H1 (cell line): Measurements from ENCODE around the gene GUCY2F. TPM values are rescaled to one million over a fixed set of nuclear protein-coding genes. Genes with fewer than 3 reads are reported as not detected.

Source experiments
- CBX5 ChIP-seq: fragments of 300-800, 300-1000 bp; sonication (generic); IDR thresholded peaks from 2 replicates; pipeline ENCODE4 v1.7.1; 2016; ENCODE audit warnings: antibody characterized with exemption, low read length, low read depth
- FOSL1 ChIP-seq: IDR thresholded peaks from 2 replicates; pipeline ENCODE4 v1.6.1; 2011; ENCODE audit warnings: mild to moderate bottlenecking, low read depth, low read length, moderate library complexity; ENCODE audit not compliant: insufficient read depth
- RBBP5 ChIP-seq: IDR thresholded peaks from 2 replicates; pipeline ENCODE4 v1.7.1; 2012; ENCODE audit warnings: low read depth, mild to moderate bottlenecking, inconsistent platforms, low read length, moderate library complexity, borderline replicate concordance
- SP2 ChIP-seq: IDR thresholded peaks from 2 replicates; pipeline ENCODE4 v1.6.1; 2012; ENCODE audit warnings: mild to moderate bottlenecking, low read length, inconsistent platforms
- polyA plus RNA-seq, 7 experiments: library from polyadenylated mRNA; depleted of rRNA in 3 of 7; stranded (reverse) in 5 of 7; unstranded in 2 of 7; fragments of >200 nt in 5 of 7; fragments of 200-250 nt in 2 of 7; gene quantifications; 1 replicate in 5 of 7; 2 replicates in 1 of 7; 4 replicates in 1 of 7; pipeline versions ENCODE4 v1.2.1 to v1.2.3, GENCODE V29; 2011 to 2013; ENCODE audit warnings: missing spikeins in 2 of 7, mixed read lengths in 2 of 7
- total RNA-seq: library from RNA; stranded (reverse); fragmentation: NEBNext Ultra II Directional; extraction: Animal tissue kit (Norgen Biotek cat#: 25700); gene quantifications from 2 replicates; pipeline ENCODE4 v1.2.1, GENCODE V29; 2021
- TF ChIP-seq, protein P1 (sequence below): IDR thresholded peaks from 2 replicates; pipeline ENCODE4 v1.6.1; 2012; ENCODE audit warnings: low read length, inconsistent platforms

The GUCY2F gene
- total and polyA plus RNA-seq, 2 of the 8 experiments (the other 6 are each of a cell fraction or from before 2014, with no cell fraction given), result 0.02 TPM; not detected in 1

DNA sequence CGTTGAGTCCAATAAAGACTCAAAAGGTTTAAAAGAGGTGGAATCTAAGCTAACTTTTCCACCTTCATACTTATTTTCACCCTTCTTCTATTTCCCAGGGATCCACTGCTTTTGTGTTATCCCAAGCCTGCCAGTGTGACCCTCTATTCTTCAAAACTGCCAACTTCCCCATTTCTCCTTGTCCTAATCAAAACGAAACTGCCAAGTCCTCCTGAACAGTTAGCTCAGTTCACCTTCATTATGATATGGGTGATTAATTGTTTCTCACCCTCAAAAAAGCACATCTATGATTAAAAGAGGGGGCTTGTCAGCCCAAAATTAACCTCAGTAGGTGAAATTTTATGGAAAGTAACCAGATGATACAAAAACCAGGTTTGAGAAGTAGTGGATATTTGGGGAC is 108.4 kb downstream of the GUCY2F start (continued):
- TF ChIP-seq RBBP5 (no peak), SP2 (no peak), FOSL1 (no peak), CBX5 (no peak)
- TF ChIP-seq, protein P1, sequence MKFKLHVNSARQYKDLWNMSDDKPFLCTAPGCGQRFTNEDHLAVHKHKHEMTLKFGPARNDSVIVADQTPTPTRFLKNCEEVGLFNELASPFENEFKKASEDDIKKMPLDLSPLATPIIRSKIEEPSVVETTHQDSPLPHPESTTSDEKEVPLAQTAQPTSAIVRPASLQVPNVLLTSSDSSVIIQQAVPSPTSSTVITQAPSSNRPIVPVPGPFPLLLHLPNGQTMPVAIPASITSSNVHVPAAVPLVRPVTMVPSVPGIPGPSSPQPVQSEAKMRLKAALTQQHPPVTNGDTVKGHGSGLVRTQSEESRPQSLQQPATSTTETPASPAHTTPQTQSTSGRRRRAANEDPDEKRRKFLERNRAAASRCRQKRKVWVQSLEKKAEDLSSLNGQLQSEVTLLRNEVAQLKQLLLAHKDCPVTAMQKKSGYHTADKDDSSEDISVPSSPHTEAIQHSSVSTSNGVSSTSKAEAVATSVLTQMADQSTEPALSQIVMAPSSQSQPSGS, result no peak
